Neural cell (in vitro differentiated cells): ENCODE data around the gene FLRT2.

Source experiments
- EZH2 ChIP-seq: fragments of 200-600, 300-800 bp; shearing (Covaris generic), sonication (generic); IDR thresholded peaks from 2 replicates; pipeline ENCODE4 v1.6.1; 2014; ENCODE audit warnings: antibody characterized with exemption, low read length, borderline replicate concordance, mild to moderate bottlenecking; ENCODE audit not compliant: insufficient read depth, poor library complexity, severe bottlenecking
- RAD21 ChIP-seq: fragments of 450-650 bp; conservative IDR thresholded peaks from 2 replicates; pipeline ENCODE4 v1.6.1; 2014; ENCODE audit warnings: antibody characterized with exemption, mild to moderate bottlenecking, moderate library complexity
- SMC3 ChIP-seq: fragments of 450-650 bp; conservative IDR thresholded peaks from 2 replicates; pipeline ENCODE4 v1.6.1; 2014; ENCODE audit warnings: antibody characterized with exemption, mild to moderate bottlenecking, moderate library complexity; ENCODE audit not compliant: poor library complexity
- TAF1 ChIP-seq: IDR thresholded peaks from 2 replicates; pipeline ENCODE4 v1.6.1; 2012; ENCODE audit warnings: low read depth
- TF ChIP-seq, protein P1 (sequence below): fragments of 450-650 bp; IDR thresholded peaks from 2 replicates; pipeline ENCODE4 v1.5.1; 2014; ENCODE audit warnings: antibody characterized with exemption, mild to moderate bottlenecking, moderate library complexity; ENCODE audit not compliant: poor library complexity, severe bottlenecking

DNA sequence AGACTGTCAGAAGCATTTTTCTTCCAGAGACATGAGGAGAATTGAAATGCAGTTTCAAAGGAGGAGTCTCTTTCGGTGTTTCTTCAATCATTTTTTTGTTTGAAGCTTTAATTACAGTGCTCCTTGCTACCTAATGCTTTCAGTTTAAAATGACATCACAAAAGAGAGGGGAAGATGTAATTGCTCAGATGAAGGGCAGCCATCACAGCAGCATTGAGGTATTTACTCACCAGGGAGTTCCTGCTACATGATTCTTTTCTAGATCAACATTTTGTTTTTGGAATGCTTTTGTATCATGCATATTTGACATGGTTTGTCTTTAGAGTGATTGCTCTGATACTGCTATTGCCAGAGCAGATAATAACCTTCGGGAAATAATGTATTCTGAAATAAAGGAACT is 28.6 kb downstream of the FLRT2 start:
- TF ChIP-seq, protein P1, sequence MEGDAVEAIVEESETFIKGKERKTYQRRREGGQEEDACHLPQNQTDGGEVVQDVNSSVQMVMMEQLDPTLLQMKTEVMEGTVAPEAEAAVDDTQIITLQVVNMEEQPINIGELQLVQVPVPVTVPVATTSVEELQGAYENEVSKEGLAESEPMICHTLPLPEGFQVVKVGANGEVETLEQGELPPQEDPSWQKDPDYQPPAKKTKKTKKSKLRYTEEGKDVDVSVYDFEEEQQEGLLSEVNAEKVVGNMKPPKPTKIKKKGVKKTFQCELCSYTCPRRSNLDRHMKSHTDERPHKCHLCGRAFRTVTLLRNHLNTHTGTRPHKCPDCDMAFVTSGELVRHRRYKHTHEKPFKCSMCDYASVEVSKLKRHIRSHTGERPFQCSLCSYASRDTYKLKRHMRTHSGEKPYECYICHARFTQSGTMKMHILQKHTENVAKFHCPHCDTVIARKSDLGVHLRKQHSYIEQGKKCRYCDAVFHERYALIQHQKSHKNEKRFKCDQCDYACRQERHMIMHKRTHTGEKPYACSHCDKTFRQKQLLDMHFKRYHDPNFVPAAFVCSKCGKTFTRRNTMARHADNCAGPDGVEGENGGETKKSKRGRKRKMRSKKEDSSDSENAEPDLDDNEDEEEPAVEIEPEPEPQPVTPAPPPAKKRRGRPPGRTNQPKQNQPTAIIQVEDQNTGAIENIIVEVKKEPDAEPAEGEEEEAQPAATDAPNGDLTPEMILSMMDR = no peak
- TF ChIP-seq EZH2 (no peak), RAD21 (no peak), TAF1 (no peak), SMC3 (no peak)
